ENCODE measurements around the gene PADI4.
A peak's percentile ranks its signal among the peaks of the same experiment; 100 is the strongest.
"Not testable (repeated sequence)": the region's sequence is repeated elsewhere in the genome, so short reads cannot be mapped to it uniquely, and the experiment has no call there.

Gene PADI4

DNA sequence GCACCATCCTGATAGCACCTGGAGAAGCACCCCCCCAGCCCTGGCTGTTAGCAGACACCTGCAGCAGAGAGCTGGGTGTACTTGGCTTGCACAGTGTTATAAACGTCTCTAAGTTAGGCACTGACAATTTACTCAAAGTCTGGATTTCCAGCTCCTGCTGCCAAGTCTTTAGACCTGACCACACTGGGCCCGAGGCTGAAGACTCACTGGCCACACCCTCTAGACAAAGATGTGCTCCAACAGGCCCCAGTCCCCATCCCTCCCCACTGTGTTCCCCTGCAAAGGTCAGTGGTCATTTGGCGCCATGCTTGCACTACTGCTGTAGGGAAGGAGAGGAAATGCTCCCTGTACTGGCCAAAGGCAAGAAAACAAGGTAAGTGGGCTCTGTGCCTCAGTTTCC is 95.1 kb downstream of the PADI4 start:
- DNase-seq: no peak

DNA sequence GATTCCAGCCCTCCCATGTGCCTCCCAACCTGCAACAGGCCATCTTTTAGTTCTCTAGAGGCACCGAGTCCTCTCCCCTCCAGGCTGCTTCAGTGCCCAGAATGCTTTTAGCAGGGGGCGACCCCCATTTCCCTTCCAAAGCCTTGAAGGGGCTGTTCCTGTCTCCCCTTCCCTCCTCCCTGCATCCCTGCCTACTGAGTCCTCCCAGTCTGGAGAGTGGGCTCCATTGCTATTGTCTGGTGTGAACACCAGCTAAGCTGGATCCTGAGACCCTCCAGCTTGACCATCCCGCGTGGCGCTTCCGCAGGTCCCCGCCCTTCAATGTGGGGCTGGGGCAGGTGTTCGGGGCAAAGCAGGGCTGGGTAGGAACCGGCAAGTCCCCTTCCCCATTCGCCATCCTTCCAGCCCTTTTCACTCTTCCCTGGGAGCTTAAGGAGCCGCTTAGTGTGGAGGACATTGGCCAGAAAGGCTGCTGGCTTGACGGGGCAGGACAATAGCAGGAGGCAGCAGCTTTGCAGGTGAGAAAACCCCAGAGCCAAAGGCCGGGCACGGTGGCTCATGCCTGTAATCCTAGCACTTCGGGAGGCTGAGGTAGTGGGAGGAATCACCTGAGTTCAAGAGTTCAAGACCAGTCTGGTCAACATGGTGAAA is 96.2 kb downstream of the PADI4 start:
- DNase-seq: no peak

DNA sequence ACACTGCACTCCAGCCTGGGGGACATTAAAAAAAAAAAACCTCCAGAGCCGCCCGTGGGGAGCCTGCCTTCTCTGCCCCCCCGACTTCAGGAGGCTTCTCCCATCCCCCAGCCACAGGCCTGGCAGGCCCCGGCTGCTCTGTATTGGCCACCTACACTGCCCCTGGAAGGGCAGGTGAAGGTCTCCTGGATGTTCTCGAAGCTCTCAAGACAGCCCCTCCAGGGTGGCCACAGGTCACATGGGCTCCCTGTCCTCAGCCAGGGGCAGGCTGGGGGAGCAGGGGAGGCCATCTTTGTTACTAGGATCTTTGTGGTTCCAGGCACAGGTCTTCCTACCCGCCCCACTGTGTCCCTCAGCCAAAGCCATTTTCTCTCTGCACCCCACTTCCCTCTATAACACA is 96.8 kb downstream of the PADI4 start:
- no peak for DNase-seq

DNA sequence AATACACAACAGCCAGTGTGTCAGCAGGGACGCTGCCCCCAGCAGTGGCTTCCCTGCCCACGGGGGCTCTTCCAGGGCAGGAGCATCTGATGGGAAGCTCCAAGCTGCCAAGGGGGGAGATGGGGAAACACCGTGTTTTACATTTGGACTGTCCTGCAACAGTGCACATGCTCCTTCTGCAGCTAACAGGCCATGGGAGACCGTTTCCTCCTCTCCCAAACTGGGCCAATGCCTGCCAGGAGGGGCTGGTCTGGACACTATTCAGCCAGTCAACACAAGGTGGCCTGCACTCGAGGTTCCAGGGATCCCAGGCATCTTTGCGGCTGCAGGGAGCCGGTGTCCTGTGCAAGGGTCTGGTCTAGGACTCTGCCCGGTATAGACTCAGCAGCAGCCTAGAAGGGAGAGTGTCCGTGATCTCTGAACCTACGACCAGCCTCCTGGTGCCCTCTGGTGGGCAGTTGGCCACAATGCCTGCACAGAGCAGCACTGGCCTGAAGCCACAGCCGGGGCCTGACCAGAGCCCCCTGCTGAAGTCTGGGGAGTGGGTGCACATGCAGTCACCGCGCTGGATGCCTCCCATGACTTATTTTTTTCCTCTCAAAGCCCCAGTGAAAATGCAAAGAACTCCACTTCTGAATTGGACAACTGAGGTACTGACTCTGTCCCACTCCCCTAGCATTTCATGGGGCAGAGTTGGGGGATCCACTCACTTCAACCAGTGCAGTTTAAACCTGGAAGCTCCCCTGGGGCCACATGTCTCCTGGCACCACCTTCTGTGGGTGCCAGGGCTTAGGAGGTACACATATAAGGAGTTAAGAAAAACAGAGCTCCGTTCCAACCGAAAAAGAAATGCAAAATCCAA is 98.1 kb downstream of the PADI4 start:
- DNase-seq: peak; percentile 37

DNA sequence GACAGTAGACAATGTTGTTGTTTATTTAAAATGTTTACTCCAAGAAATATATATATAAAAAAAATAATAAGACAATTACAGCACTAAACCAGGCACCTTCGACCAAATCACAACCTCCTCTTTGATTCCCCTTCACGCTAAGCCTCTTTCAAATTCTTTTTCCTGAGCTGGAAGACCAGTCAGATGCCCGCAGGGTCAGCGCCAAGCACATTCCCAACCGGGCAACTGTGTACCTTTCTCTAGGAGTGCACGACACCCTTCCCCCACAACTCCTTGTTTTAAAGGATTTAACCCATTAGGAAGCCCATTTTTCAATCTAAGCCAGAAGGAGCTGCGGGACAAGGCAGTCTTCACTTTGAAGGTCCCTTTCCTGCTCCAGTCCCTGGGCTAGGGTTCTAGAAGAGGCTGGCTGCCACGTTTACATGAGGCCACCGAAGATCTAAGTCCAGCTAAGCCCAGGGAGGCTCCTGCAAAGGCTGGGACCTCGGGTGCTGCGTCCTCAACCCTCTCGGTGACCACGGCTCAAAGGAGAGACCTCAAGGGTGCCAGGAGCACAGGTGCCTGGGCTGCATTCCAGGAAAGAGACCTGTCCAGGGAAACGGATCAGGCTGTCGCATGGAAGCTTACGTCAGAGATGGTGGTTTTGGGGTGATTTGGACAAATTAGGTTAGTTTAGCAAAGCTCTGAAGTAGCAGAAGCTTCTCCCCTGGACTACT is 98.9 kb downstream of the PADI4 start:
- not testable (repeated sequence) for DNase-seq

DNA sequence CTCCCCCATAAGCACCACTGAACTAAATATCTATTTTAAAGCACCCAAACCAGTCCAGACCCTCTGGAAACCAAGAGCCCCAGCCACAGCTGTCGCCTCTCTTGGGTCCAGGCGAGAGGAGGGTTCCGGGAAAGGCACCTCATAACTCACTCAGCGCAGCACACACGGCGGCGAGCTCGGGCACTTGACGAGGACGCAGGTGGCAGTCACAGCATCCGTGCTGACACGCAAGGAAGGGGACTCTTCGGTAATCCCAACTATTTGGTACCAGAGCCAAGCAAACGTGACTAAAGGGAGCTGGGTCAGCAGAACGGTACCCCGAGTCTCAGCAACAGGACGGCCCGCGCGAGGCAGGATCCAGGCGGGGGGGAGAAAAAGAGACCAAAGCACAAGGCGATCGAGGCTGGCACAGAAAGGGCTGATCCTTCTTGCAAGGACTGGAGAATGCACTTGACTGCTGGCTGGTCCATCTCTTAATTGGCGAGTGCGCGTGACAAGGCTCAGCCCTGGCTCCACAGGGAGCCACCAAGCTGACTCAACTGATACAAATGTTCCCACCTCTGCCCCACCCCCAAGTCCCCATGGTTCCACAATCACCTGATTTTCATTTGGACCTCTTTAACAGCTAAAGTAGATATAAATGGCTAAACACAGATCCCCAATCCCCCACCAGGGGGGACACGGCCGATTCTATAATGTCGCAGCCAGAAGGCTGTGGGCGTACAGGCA is 100.0 kb downstream of the PADI4 start:
- DNase-seq: not testable (repeated sequence)

DNA sequence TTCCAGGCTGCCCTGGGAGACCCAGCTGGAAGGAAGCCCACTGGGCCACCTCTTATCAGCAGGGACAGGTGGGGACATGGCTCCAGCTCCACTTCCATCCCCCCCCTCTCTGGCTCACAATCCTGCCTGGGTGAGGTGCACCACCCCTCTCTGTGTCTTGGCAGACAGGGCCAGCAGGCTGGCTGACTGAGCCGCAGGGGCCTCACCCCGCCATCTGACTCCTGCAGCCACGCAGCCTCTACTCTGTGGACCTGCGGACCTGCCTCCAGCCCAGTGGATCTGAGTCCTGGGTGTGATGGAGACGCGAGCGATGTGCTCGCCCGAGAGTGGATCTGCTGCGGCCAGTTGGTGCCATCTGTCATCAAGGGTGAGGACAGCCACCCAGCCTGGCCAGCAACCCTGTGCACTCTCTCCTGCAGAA is 101.4 kb downstream of the PADI4 start:
- no peak for DNase-seq

DNA sequence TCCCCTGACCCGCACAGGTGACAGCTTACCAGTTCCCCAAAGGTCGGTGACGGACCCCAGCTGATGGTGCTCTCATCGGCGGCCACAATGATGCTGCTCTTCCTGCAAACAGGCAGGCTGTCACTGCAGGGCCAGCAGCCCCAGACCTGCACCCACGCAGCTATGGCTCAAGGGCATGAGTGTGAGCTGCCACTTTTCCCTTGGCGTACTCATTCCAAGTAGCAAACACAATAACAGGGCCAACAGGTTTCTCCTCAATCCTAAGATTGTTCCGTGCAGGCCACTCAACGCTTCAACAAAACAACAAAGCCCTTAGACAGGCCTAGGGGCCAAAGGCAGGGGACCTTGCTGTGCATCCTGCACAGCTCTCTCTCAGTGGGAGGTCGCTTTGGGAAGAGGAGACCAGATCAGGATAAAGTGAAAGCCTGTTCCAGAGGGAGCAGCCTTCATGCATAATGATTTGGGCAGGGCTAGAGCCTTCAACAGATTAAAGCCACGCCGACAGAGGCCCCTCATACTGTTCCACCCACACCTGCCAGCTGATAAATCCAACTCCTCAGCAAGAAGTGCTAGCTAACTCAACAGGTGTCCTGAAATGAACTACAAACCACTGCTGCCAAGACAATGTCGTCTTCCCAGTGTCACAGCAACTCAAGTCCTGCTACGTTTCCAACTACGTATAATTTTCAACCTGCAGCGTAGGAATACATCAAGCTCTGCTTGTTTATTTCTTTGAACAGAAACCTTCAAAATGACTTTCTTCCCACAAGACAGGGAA is 104.3 kb downstream of the PADI4 start:
- no peak for DNase-seq

Data from CD4-positive, alpha-beta T cell treated with Interferon gamma for 1 hour (primary cell).